HEK293T (cell line): ENCODE measurements around the gene CD244.

ENCODE experiments used
- ELF4 ChIP-seq: fragments of 450-650 bp; IDR thresholded peaks from 2 replicates; pipeline ENCODE4 v1.6.1; 2017; ENCODE audit warnings: antibody characterized with exemption
- FOXK2 ChIP-seq: fragments of 450-650 bp; IDR thresholded peaks from 2 replicates; pipeline ENCODE4 v1.6.1; 2016; ENCODE audit warnings: mild to moderate bottlenecking
- FOXM1 ChIP-seq: fragments of 450-650 bp; IDR thresholded peaks from 2 replicates; pipeline ENCODE4 v1.6.1; 2017; ENCODE audit warnings: mild to moderate bottlenecking, borderline replicate concordance
- NFRKB ChIP-seq: fragments of 450-650 bp; IDR thresholded peaks from 2 replicates; pipeline ENCODE4 v1.6.1; 2016; ENCODE audit warnings: mild to moderate bottlenecking, moderate library complexity
- SP1 ChIP-seq: fragments of 450-650 bp; IDR thresholded peaks from 2 replicates; pipeline ENCODE4 v1.6.1; 2017
- ZNF384 ChIP-seq: fragments of 450-650 bp; IDR thresholded peaks from 2 replicates; pipeline ENCODE4 v1.6.1; 2016

- TF ChIP-seq ZNF384: no peak
- TF ChIP-seq SP1: no peak
- TF ChIP-seq ELF4: no peak
- TF ChIP-seq FOXK2: no peak
- TF ChIP-seq NFRKB: no peak
- no peak for TF ChIP-seq FOXM1
Measured at GRCh38 chr1:160819186-160819585, 43.5 kb downstream of the CD244 start.
